ENCODE measurements around the gene BACE2.
A peak's percentile ranks its signal among the peaks of the same experiment; 100 is the strongest.

The BACE2 gene

DNA sequence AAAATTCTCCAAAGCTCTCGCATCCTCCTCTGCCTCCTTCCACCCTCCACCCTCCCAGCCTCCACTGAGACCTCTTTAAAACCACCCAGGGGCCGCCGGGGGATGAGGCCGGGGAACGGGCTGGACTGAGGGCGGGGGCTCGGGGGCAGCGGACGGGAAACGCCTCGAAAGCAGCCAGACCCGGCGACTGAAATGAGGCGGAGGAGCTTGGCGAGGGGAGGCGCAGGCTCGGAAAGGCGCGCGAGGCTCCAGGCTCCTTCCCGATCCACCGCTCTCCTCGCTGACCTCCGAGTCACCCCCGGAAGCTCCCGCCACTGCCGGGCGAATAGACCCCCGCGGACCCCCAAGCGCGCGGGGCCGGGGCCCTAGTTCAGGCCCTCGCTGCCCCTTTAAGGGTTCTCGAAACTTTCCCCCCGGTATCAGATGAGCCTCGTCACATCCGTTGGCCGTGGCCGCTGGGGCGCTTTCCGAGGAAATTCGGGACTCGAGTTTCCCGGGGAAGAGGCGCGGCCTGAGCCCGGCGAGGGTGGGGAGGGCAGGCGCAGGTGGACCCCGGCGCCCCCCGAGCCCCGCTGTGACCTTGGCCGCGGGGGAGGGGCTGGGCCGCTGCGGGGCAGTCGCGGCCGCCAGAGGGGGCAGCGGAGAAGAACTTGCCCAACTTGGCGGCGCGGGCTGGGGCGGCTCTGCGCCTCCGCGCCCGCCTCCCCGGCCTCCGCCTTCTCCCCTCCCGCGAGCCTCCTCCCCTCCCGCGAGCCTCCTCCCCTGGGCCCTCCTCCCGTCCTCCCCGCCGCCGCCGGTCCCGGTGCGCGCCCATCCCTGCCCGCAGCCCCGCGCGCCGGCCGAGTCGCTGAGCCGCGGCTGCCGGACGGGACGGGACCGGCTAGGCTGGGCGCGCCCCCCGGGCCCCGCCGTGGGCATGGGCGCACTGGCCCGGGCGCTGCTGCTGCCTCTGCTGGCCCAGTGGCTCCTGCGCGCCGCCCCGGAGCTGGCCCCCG is at the start of gene BACE2:
TSS of gene BACE2 (plus strand) at position 813 of the 995 bp plus-strand sequence. CDS start at position 917, 104 bp downstream.
- peak; percentile 27 for DNase-seq

DNA sequence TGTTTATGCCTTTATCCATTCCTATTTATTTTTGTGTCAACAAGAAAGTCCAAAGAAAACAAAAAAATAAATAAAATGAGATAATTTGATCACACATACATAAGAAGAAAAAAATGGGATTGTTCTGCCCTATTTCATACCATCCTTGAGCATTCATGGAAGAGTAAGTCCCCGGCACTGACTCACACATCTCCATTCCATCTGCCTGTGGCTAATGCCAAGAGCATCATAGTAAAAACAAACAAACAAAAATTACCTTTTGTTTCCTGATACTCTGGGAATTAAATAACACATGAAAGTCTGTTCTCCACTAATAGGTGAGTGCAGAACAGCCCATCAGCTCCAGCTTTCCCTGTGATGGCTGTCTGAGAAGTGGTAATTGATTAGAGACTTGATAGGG is 48.1 kb upstream of the BACE2 start:
- no peak for DNase-seq

DNA sequence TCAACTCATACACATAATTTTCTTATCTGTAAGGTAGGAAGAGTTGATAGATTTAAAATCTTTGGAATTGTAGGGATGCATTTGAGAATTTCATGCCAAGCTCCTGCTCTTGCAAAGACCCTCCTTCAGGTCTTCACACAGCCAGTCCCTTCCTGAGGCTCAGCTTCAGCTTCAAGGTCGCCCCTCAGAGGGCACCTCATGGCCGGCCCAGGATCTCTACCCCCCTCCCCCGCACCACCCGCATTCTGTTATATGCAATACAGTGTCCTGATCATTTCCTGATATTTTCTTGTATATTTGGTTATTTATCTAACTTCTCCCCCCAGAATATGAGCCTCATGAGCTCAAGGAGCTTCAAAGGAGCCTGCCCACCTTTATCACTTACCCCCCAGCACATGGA is 47.0 kb upstream of the BACE2 start:
- no peak for DNase-seq

DNA sequence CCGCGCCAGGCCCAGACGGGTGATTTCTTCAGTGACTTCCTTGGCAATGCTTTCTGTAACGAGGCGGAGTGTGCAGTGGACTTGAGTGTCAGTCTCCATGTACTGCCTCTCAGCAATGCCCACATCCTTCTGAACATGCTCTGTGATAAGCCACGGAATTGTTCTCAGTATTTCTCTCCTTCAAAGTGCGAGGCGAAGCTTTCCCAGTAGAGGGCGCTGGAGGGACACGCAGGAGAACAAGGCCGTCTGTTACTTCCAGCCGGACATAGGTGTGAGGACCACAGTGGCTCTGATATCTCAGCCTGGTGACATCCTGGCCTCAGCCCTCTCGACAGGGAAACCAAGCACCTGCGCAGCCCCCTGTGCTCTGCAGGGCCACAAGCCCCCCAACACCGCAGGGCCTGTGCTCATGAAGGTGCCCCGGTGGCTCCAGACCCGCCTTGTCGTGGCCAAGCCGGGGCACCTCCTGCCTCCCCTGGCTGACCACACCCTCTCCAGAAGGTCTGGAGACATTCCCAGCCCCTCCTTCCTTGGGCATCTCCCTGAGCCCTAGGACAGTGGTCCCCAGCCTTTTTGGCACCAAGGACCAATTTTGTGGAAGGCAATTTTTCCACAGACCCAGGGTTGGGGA is 46.1 kb upstream of the BACE2 start:
- DNase-seq: peak; percentile 28

DNA sequence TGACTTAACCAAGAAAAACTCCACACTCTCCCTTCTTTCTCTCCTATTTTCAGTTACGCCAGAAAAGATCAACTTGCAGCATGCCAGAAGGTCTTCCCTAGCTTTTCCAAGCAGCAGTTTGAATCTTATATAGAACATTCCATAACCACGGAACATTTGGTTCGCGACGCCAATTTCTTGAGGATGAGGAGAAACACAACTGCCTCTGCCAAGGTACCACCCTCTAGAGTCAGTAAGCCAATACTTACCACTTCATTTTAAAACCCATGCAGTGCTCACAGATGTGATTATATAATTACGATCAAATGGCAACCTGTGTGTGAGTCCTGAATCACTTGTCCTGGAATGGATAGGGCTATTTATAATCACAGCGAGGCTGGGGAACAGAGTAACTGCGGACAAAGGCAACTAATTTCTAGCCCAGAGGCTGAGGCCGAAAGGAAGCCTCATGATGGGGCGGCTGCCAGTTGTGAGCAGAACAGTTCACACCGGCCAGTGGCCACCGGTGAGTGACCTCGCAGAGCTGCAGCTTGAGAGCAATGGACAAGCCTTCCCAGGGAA is 43.2 kb upstream of the BACE2 start:
- no peak for DNase-seq

DNA sequence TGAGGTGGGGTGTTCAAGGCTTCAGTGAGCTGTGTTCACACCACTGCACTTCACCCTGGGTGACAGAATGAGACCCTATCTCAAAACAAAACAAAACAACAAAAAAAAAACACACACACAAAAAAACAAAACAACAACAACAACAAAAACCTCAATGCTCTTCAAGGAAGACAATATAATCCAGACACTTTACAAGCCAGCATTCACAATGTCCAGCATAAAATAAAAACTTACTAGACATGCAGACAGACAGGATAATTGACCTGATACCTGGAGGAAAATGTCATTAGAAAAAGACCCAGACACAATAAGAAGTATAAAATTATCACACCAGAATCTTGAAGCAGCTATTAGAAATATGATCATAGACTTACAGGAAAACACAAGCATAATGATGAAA is 39.0 kb upstream of the BACE2 start:
- no peak for DNase-seq

DNA sequence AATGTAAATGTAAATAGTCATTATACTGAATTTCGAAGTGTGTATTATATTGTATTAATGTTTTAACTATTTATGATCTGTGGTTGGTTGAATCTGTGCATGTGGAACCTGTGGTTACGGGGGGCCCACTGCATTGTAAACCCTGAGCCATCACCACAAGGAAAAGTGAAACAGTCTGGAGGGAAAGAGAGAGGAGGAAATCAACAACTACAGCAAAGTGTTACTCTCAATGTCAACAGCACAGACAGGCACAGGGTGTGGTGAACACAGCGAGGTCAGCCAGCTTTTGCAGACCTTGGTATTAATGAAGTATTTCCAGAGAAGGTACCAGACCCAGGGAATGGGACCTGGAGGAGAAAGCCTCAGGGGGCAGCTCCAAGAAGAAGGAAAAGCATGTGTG is 37.1 kb upstream of the BACE2 start:
- no peak for DNase-seq

DNA sequence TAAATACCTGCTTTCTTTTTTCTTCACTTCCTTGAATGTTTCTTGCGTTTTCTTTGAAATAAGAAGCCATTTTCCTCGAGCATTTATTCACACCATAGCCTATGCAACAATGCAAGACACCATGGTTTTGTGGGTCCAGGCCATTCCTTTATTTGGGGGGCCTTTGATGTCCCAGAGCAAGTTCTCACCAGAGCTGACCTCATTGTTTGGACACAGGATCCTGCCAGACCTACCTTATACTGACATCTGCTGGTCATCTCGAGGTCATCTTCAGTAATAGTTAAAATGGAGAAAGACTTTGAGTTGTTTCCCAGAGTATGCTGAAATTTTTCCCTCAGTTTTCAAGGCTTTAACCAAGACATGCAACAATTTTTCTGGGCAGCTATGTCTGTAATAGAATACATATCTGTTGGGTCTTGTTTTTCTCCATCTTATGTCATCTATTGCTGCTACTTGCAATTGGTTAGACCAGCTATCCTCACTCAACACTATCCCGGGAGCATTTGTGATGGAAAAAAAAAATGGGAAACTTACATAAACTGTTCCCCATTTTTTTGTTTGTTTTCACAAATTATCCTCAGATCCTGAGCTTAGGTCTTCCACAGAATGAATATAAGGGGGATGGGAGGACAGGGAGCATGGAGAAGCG is 34.0 kb upstream of the BACE2 start:
- no peak for DNase-seq

DNA sequence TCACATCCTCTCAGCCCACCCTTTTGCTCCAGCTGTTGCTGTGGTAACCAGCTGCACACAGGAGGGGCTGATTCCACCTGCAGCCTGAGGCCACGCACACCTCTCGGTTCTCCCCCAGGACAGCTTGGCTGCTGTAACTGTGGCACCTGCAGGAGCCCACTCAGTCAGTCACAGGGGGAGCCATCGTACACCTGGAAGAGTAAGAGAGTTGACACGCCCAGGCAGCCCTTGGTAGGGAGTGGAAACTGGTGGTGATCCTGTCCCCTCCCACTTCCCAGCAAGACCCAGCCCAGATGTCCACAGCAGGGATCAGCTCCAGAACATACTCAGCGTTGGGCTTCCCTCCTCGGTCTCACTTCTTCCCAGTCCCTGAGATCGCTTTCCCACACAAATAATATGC is 32.2 kb upstream of the BACE2 start:
- no peak for DNase-seq

DNA sequence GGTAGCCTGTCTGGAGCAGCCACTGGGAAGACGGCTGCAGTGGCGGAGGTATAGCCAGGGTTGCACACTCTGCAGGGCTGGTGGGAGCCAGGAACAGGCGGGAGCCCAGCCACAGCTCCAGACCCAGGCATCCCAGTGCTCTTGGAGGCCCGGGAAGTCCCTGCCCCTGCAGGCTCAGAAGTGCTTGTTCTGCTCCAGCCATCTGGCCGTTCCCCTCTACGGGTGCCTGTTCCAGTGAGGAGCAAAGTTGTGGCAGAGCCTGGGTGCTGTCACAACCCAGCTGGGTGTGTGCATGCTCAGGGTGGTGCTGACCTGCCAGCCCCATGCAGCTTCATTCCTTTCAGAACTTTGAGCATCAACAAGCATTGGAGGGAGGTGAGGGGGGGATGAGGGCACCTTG is 31.7 kb upstream of the BACE2 start:
- DNase-seq: no peak

DNA sequence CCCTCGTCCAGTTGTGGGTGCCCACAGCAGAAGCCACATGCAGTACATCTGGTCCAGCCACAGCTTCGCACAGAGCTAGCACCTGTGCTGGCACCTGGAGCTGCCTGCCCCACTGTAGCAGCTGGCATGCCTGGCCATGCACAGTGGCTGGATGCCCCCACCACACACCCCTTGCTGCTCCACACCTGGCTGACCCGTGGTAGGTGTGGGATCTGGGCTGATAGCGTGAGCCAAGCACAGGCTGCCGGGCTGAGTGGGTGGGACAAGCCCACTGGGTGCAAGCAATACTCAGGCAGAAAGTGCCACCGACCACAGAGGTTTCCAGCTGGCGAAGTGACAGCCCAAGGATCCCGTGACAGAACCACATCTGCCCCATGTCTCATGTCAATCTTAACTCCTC is 30.6 kb upstream of the BACE2 start:
- DNase-seq: no peak

DNA sequence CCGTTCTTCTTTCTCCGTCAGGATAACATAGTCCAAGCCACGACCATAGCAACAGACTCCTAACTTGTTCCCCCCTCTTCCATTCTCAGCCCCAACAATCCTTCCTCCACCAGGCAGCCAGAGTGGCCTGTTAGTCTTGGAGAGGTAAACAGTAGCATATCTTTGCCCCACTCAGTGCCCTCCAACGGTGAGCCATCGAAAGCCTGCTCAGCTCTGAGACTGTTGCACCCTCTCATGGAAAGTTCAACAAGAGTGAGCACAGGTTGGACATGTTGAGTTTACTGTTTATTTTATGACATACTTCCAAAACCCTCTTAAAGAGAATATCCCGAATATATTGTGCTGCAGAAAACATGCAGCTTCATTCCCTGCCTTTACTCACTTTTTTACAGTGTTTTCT is 30.1 kb upstream of the BACE2 start:
- no peak for DNase-seq

DNA sequence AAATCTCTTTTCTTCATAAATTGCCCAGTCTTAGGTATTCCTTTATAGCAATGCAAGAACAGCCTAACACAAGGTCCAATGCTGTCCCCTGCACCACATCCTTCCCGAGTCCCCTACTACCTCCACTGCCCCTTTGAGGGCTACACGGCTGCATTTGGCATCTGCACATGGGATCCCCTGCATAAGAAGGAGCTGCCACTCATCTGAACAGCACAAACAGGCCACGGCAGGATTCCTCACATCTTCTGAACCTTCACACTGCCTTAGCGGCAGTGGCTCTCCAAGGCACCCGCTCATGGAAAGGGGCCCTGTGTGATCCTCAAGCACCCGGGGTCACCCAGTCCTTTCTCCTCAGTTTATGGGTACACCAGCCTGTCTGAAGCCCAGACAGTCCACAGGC is 29.2 kb upstream of the BACE2 start:
- DNase-seq: no peak

DNA sequence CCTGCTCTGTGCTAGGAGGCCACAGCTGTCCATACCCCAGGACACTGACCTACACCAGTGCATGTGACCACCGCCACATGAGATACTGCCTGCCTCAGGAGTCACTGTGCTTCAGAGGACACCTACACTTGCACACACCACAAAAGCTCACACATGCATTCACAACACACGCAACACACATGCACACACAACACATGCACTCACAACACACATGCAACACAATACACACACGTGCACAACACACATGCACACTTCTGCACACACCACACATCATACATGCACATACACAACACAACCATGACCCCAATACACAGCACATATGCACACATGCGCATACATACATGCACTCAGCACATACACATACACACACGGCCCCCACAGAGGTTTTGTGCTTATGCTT is 28.7 kb upstream of the BACE2 start:
- DNase-seq: no peak

DNA sequence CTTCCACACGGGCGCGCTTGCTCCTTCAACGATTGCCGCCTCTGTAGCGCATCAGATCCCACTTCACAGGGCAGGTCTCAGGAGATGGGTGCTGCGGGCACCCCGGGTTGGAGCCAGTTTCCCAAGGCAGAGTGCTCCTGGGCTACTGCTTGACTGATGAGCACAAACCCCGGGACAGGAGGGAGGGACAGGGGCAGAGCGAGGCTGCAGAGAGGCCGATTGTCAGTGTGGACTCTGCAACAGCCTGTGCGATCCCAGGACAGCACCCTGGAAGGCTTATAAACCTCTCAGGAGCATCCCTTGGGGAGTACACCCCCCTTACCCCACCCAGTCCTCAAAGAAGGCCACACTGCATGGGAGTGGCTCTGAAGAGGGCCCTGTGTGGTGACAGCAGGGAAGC is 28.0 kb upstream of the BACE2 start:
- DNase-seq: no peak

DNA sequence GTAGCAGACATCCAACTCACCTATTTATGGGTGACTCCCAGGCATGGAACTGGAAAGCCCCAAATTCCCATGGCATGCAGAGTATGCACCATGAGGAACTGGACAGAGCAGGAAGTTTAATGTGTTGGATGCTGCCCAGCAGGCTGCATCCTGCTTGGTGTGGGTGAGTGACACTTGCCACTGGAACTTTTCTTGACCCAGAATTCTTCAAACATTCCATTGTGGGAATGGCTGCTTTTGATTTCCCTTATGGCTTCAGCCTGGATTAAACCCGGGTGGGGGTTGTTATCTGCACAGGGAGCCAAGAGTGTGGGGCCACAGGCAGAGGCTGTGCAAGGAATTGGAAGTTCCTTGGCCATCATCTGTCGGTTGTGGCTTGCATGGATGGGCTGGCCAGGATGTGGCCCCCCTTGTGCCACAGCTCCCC is 26.9 kb upstream of the BACE2 start:
- DNase-seq: no peak

DNA sequence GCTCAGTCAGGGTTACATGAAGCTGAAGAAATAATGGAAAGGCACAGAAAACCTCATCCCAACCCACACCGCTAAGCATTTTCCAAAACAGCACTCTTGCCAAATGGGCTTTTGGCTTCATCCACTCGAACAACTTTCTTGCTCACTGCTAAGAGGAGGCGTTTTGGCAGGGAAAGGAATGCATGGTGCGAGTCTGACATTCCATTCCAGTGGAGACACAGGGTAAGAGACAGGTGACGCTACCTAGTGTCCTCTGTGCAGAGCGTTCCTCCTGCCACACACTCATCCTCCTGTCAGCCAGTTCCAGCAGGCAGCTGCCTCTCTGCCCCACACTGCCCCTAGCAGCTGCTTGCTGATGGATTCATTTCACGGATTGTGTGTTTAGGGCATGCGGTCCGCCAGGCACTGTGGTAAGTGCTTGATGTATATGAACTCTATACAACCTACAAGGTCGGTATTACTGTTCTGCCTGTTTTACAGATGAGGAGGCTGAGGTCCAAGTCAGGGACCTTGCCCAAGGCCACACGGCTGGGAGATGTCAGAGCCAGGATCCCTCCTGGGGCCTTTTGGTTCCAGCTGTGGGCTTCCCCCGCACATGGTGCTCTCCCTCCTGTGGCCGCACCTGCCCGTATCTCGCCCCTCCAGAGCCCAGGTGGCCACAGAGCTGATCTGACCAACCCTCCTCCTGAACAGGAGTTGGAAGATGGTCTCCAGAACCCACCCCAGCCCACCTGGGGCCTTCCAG is 25.7 kb upstream of the BACE2 start:
- DNase-seq: no peak

DNA sequence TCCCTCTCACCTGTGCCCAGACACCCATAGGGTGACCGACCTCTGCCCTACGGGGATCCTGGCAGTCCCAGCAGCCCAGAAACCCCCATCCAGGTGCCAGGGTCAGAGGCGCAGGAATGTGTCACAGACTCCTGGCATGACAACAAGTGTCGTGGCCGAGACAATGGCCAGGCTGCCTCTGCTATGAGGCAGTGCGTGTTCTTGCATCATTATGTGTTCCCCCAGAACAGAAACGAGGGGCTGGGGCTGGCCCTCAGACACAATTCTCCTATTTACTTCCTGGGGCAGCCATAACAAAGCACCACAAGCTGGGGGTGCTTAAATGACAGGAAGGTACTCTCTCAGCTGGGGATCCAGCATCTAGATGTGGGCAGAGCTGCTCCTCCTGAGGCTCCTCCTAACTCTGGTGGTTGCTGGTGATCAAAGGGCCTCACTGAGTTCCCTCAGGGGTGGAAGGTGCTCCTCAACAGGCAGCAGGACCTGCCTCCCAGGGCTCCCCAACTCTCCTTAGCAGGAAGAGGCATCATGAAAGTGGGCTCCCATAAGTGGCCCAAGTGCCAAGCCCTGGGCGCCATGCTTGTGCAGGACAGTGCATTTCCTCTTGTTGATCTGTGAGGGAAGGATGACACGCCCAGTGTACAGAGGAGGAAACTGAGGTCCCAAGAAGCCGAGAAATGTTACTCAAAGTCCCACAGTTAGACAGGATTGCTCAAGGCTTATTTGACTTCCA is 24.2 kb upstream of the BACE2 start:
- DNase-seq: no peak

DNA sequence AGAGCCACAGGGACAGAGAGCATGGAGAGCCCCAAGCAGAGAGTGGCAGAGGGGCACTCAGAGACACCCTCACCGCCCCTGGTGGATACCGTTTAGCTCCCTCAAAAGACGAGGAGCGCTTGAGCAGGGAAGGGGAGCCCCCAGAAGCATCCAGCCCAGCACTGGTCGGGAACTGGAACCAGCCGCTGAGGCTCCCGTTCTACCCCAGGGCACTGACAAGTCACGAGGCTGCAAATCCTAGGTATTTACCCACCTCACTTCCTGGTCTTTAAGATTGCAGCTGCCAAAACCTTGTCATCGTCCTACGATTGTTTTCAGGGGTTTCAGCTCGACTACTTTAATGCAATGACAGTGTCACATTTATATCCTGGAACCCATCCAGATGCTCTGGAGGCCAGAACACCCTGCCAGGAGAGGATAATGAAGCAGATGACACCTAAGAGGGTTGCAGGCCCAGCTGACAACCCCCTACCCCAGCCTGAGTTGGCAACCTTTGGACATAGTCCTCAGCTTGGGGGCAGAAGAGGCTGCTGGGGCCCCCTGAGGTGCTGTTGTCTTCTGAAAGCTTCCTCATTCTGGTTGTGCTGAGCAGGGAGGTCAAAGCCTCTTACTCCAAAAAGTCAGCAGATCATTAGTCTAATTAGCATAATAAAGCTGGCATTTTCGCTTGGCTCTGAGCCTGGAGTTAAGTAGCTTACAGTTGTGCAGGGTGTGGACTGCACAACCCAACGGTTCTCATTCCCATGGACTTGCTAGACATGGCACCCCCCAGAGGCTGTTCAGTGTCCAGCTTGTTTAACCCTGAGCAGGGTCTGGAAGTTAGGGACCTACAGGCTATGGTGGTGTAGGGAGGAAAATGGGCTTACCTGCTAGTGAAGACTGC is 20.6 kb upstream of the BACE2 start:
- DNase-seq: no peak

DNA sequence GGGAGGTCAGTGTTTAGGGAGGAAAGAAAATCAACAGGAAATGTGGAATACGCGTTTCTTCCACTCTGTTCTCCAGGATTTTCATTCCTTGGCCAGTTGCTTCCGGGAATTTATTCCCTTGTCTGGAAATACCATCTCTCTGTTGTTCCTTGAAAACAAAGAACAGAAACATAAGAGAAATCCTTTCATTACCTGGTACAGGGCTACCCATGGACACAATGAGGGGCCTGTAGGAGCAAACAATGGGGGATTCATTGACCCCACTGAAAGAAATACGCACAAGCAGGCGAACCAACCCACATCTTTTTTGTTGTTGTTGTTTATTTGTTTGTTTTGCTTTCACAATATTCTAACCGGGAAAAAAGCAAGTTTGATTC is 20.0 kb upstream of the BACE2 start:
- no peak for DNase-seq

DNA sequence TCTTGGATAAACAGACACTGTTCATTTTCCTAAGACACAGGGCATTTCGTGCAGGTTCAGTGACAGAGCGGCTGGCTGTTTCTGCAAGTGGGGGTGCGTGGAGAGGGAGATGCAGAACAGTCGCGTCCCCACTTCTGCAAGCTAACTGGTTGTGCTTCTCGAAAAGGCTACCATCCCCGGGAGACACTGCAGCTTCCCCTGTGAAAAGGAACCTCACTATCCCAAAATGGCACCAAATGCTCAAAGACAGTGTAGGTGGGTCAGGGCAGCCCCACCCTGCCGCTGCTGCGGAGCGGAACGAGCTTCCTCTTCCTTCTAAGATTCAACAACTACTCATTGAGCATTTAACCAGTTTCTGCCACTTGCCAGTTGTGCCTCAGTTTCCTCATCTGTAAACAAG is 19.2 kb upstream of the BACE2 start:
- no peak for DNase-seq
